H1 (cell line): ENCODE data around the gene LTB4R. TPM values are rescaled to one million over a fixed set of nuclear protein-coding genes. Genes with fewer than 3 reads are reported as not detected.

Experiments
- CTCF ChIA-PET: fragments of 300-600 bp; sonication (Branson Sonifier 250); formaldehyde crosslinking; loops from one replicate; lab custom pipeline; 2021; ENCODE audit not compliant: partially characterized antibody; lab: Charles Lee
- POLR2A ChIA-PET: fragments of 300-600 bp; sonication (Branson Sonifier 250); formaldehyde crosslinking; loops from one replicate; lab custom pipeline; 2021; ENCODE audit warnings: inconsistent platforms; ENCODE audit not compliant: partially characterized antibody; lab: Charles Lee
- DNase-seq, 2 experiments: peaks; one replicate each; pipeline versions ENCODE4 v3.0.0 to v3.0.0-alpha.2; 2010 to 2022; ENCODE audit warnings: low spot score in 2 of 2, low read depth in 1 of 2, mixed read lengths in 1 of 2
- FAIRE-seq: peaks from 2 replicates; lab custom pipeline; 2011; peaks lifted over from hg19 to GRCh38; lab: Jason Lieb, UNC
- H2AFZ ChIP-seq: 2 replicates; pipeline ENCODE4 v1.8.1; 2012; ENCODE audit warnings: low read length, inconsistent platforms
- H2AK5ac ChIP-seq: 2 replicates; pipeline ENCODE4 v1.6.1; 2013; ENCODE audit warnings: low read depth, low read length
- H2BK120ac ChIP-seq: replicated peaks from 2 replicates; pipeline ENCODE3; 2013; ENCODE audit warnings: low read depth, low read length, inconsistent platforms
- H2BK12ac ChIP-seq: 2 replicates; pipeline ENCODE4 v1.6.1; 2013; ENCODE audit warnings: low read depth, low read length
- H2BK15ac ChIP-seq: 2 replicates; pipeline ENCODE4 v1.6.1; 2013; ENCODE audit warnings: low read length
- H2BK20ac ChIP-seq: 2 replicates; pipeline ENCODE4 v1.6.1; 2013; ENCODE audit warnings: low read length
- H2BK5ac ChIP-seq: 2 replicates; pipeline ENCODE4 v1.6.1; 2013; ENCODE audit warnings: low read depth, low read length
- H3K14ac ChIP-seq: 2 replicates; pipeline ENCODE4 v1.6.1; 2013; ENCODE audit warnings: inconsistent platforms; ENCODE audit not compliant: insufficient read length
- H3K18ac ChIP-seq: 2 replicates; pipeline ENCODE4 v1.6.1; 2013; ENCODE audit warnings: low read length; ENCODE audit errors: extremely low read depth
- H3K23ac ChIP-seq: 2 replicates; pipeline ENCODE4 v1.6.1; 2013; ENCODE audit warnings: inconsistent platforms; ENCODE audit not compliant: insufficient read length
- H3K23me2 ChIP-seq: 2 replicates; pipeline ENCODE4 v1.6.1; 2013; ENCODE audit warnings: low read depth, low read length
- H3K27ac ChIP-seq: 2 replicates; pipeline ENCODE4 v1.6.1; 2011; ENCODE audit warnings: low read depth, low read length, inconsistent platforms
- H3K27me3 ChIP-seq, 4 experiments: replicated peaks in 1 of 4; 1 replicate in 1 of 4; 2 replicates in 3 of 4; pipeline versions ENCODE4 v1.6.1 to v1.8.1; 2011 to 2013; ENCODE audit warnings: low read length in 3 of 4, mild to moderate bottlenecking in 3 of 4, inconsistent platforms in 2 of 4, mixed read lengths in 2 of 4, moderate library complexity in 1 of 4; ENCODE audit not compliant: control insufficient read depth in 3 of 4, insufficient read depth in 3 of 4; ENCODE audit errors: extremely low read depth in 1 of 4
- H3K36me3 ChIP-seq, 4 experiments: 2 replicates each; pipeline versions ENCODE4 v1.6.1 to v1.8.1; 2011 to 2013; ENCODE audit warnings: mild to moderate bottlenecking in 4 of 4, low read length in 3 of 4, moderate library complexity in 2 of 4, control low read depth in 1 of 4, inconsistent platforms in 1 of 4; ENCODE audit not compliant: insufficient read depth in 4 of 4, control insufficient read depth in 2 of 4
- H3K4ac ChIP-seq: replicated peaks from 2 replicates; pipeline ENCODE3; 2013; ENCODE audit warnings: low read length, low read depth, mixed read lengths, inconsistent platforms; ENCODE audit not compliant: insufficient read length
- H3K4me1 ChIP-seq, 4 experiments: replicated peaks in 1 of 4; 1 replicate in 1 of 4; 2 replicates in 3 of 4; pipeline versions ENCODE4 v1.6.1 to v1.8.1; 2011 to 2013; ENCODE audit warnings: low read length in 3 of 4, inconsistent platforms in 2 of 4, mixed read lengths in 1 of 4; ENCODE audit not compliant: insufficient read depth in 4 of 4, control insufficient read depth in 3 of 4
- H3K4me2 ChIP-seq, 2 experiments: 2 replicates each; pipeline versions ENCODE4 v1.6.1 to v1.8.1; 2011 to 2013; ENCODE audit warnings: low read depth in 2 of 2, low read length in 2 of 2, control low read depth in 1 of 2, inconsistent platforms in 1 of 2, mild to moderate bottlenecking in 1 of 2; ENCODE audit not compliant: insufficient read depth in 1 of 2
- H3K4me3 ChIP-seq, 4 experiments: fragments of 200-600, 300-600 bp in 1 of 4; sonication (generic), shearing (Covaris generic), sonication (Bioruptor Twin) in 1 of 4; 2 replicates each; pipeline versions ENCODE4 v1.5.1 to v1.8.1; 2011 to 2016; ENCODE audit warnings: low read length in 4 of 4, low read depth in 3 of 4, control low read depth in 2 of 4, inconsistent platforms in 2 of 4, mild to moderate bottlenecking in 2 of 4, mixed read lengths in 1 of 4, moderate library complexity in 1 of 4; ENCODE audit not compliant: insufficient read depth in 2 of 4; ENCODE audit errors: extremely low read depth in 1 of 4
- H3K56ac ChIP-seq: replicated peaks from 2 replicates; pipeline ENCODE3; 2013; ENCODE audit warnings: low read depth, mild to moderate bottlenecking, mixed read lengths, low read length, inconsistent platforms; ENCODE audit not compliant: insufficient read length
- H3K79me1 ChIP-seq: 2 replicates; pipeline ENCODE4 v1.6.1; 2013; ENCODE audit warnings: low read depth, low read length, control low read depth
- H3K79me2 ChIP-seq, 2 experiments: 2 replicates each; pipeline versions ENCODE4 v1.6.1 to v1.8.1; 2012 to 2013; ENCODE audit warnings: low read length in 2 of 2, mild to moderate bottlenecking in 2 of 2, inconsistent platforms in 1 of 2; ENCODE audit not compliant: insufficient read depth in 2 of 2, control insufficient read depth in 1 of 2
- H3K9ac ChIP-seq, 4 experiments: replicated peaks in 1 of 4; 1 replicate in 1 of 4; 2 replicates in 3 of 4; pipeline versions ENCODE4 v1.6.1 to v1.8.1; 2011 to 2013; ENCODE audit warnings: low read depth in 3 of 4, low read length in 3 of 4, control low read depth in 2 of 4, mild to moderate bottlenecking in 2 of 4, moderate library complexity in 2 of 4, inconsistent platforms in 1 of 4; ENCODE audit errors: extremely low read depth in 1 of 4
- H3K9me3 ChIP-seq, 2 experiments: 2 replicates each; pipeline versions ENCODE4 v1.6.1 to v1.8.1; 2012 to 2013; ENCODE audit warnings: mild to moderate bottlenecking in 2 of 2, moderate library complexity in 2 of 2, control low read depth in 1 of 2, inconsistent platforms in 1 of 2, low read depth in 1 of 2, low read length in 1 of 2, mixed read lengths in 1 of 2; ENCODE audit not compliant: insufficient read depth in 2 of 2
- H4K20me1 ChIP-seq, 2 experiments: replicated peaks in 1 of 2; 2 replicates each; pipeline versions ENCODE3 to v1.8.1; 2011 to 2013; ENCODE audit warnings: inconsistent platforms in 2 of 2, low read length in 2 of 2, mild to moderate bottlenecking in 1 of 2; ENCODE audit not compliant: insufficient read depth in 2 of 2, control insufficient read depth in 1 of 2
- H4K5ac ChIP-seq: 2 replicates; pipeline ENCODE4 v1.6.1; 2013; ENCODE audit warnings: low read length, low read depth, mixed read lengths, inconsistent platforms; ENCODE audit not compliant: insufficient read length
- H4K8ac ChIP-seq: 2 replicates; pipeline ENCODE4 v1.8.0; 2013; ENCODE audit warnings: mild to moderate bottlenecking, moderate library complexity, low read length, inconsistent platforms; ENCODE audit not compliant: insufficient read depth; ENCODE audit errors: extremely low read depth
- H4K91ac ChIP-seq: replicated peaks from 2 replicates; pipeline ENCODE3; 2013; ENCODE audit warnings: low read length, mixed read lengths, inconsistent platforms; ENCODE audit not compliant: insufficient read length
- BCL11A ChIP-seq, 2 experiments: IDR thresholded peaks; one replicate each; pipeline ENCODE4 v1.6.1; 2011; ENCODE audit warnings: low read depth in 2 of 2, low read length in 2 of 2, mild to moderate bottlenecking in 2 of 2
- BRCA1 ChIP-seq: IDR thresholded peaks from 2 replicates; pipeline ENCODE4 v1.6.1; 2012; ENCODE audit warnings: low read depth, low read length, improper control_type of control experiment
- HDAC2 ChIP-seq, 2 experiments: fragments of 300-600 bp in 1 of 2; sonication (generic) in 1 of 2; IDR thresholded peaks; 2 replicates each; pipeline ENCODE4 v1.6.1; 2011 to 2012; ENCODE audit warnings: low read depth in 2 of 2, low read length in 2 of 2, mild to moderate bottlenecking in 2 of 2, moderate library complexity in 2 of 2, borderline replicate concordance in 1 of 2, inconsistent platforms in 1 of 2
- JUN ChIP-seq: IDR thresholded peaks from 2 replicates; pipeline ENCODE4 v1.6.1; 2011; ENCODE audit warnings: low read depth, mild to moderate bottlenecking, improper control_type of control experiment, low read length
- JUND ChIP-seq: IDR thresholded peaks from 2 replicates; pipeline ENCODE4 v1.6.1; 2011; ENCODE audit warnings: mild to moderate bottlenecking, improper control_type of control experiment, low read length
- KDM1A ChIP-seq: fragments of 200-600, 300-600 bp; sonication (generic); IDR thresholded peaks from 2 replicates; pipeline ENCODE4 v1.7.1; 2016; ENCODE audit warnings: mild to moderate bottlenecking, low read length, borderline replicate concordance
- KDM5A ChIP-seq: fragments of 200-600 bp; IDR thresholded peaks from 2 replicates; pipeline ENCODE4 v1.7.1; 2012; ENCODE audit warnings: mild to moderate bottlenecking, low read length, inconsistent platforms, mixed read lengths
- POLR2A ChIP-seq, 2 experiments: IDR thresholded peaks; 1 replicate in 1 of 2; 2 replicates in 1 of 2; pipeline ENCODE4 v1.6.1; 2011; ENCODE audit warnings: low read depth in 2 of 2, low read length in 2 of 2, mild to moderate bottlenecking in 2 of 2; ENCODE audit errors: control extremely low read depth in 1 of 2
- POU5F1 ChIP-seq: IDR thresholded peaks from 2 replicates; pipeline ENCODE4 v1.6.1; 2011; ENCODE audit warnings: low read depth, mild to moderate bottlenecking, low read length, moderate library complexity
- SIRT6 ChIP-seq: IDR thresholded peaks from one replicate; pipeline ENCODE4 v1.7.1; 2012; ENCODE audit warnings: low read length, inconsistent platforms
- TAF1 ChIP-seq: IDR thresholded peaks from 2 replicates; pipeline ENCODE4 v1.6.1; 2011; ENCODE audit warnings: mild to moderate bottlenecking, low read depth, low read length
- WGBS, 2 experiments: shearing (Covaris generic) in 1 of 2; methylation state at CpG; one replicate each; pipeline versions ENCODE4 v1.1.6 to v1.1.7; 2013 to 2015; ENCODE audit warnings: low lambda C conversion rate in 2 of 2, mixed read lengths in 2 of 2, inconsistent platforms in 1 of 2, low coverage in 1 of 2, missing lambda C conversion rate in 1 of 2; ENCODE audit not compliant: insufficient replicate concordance in 2 of 2, insufficient coverage in 1 of 2, insufficient read length in 1 of 2; ENCODE audit errors: extremely low coverage in 1 of 2, missing lambda C conversion rate in 1 of 2; 5-methylcytosine and 5-hydroxymethylcytosine counted together
- polyA plus RNA-seq, 7 experiments: library from polyadenylated mRNA; depleted of rRNA in 3 of 7; stranded (reverse) in 5 of 7; unstranded in 2 of 7; fragments of >200 nt in 5 of 7; fragments of 200-250 nt in 2 of 7; gene quantifications; 1 replicate in 5 of 7; 2 replicates in 1 of 7; 4 replicates in 1 of 7; pipeline versions ENCODE4 v1.2.1 to v1.2.3, GENCODE V29; 2011 to 2013; ENCODE audit warnings: missing spikeins in 2 of 7, mixed read lengths in 2 of 7
- total RNA-seq: library from RNA; stranded (reverse); fragmentation: NEBNext Ultra II Directional; extraction: Animal tissue kit (Norgen Biotek cat#: 25700); gene quantifications from 2 replicates; pipeline ENCODE4 v1.2.1, GENCODE V29; 2021
- TF ChIP-seq, protein P1 (sequence below): IDR thresholded peaks from 2 replicates; pipeline ENCODE4 v1.6.1; 2012; ENCODE audit warnings: inconsistent platforms

LTB4R gene
- total and polyA plus RNA-seq, 2 of the 8 experiments (the other 6 are each of a cell fraction or from before 2014, with no cell fraction given): 4.1 to 6.7 TPM

DNA sequence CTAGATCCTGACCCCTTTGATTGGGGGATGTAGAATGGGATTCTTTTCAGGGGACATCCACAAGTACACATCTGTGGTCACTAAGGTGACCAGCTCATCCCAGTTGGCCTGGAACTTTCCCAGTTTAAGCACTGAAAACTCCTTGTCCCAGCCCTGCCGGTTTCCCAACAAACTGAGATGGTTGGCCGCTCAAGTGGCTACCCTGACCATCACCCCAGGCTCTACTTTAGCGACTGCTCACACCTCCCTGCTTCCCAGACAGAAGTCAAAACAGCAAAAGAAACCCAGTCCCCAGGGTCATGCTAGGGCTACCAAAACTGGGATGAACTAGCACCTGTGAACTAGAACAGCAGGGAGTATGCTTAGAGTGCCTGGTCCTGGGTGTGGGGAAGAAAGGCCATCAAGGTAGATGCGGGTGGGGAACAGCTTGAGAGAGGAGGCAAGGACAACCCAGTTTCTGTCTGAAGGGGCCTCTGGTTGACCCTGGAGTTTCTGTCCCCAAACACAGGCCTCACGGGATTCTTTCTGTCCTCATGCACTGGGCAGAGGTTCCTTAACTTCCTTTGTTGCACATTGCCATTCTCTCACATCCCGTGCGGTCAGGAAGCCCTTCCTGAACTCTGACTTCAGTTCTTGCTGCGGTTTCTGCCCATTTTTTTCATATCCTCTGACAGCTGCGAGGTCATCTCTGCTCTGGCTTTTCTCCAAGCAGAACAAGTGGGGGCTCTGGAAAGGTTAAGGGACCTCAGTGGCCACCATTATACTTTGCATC, 1.6 kb downstream of the LTB4R start:
- H3K9ac ChIP-seq: no peak overlapping the region
- H2BK5ac ChIP-seq: no peak overlapping the region
- no peak overlapping the region for H2BK12ac ChIP-seq
- H2AFZ ChIP-seq: no peak overlapping the region
- H3K9me3 ChIP-seq: no peaks in the 10 kb centered on the region; a peak in 1 of 4 replicates
- no peaks in the 10 kb centered on the region; a peak in 2 of 7 replicates for H3K4me1 ChIP-seq
- H3K27ac ChIP-seq: no peak overlapping the region
- no peak overlapping the region for H4K5ac ChIP-seq
- ChIA-PET CTCF (interaction anchor here (1.4 to 15.8 kb wide), 4 partner anchors 10 to 18 kb away, joined by 3 to 173 read pairs (median 10); partner anchors contain the start of gene ADCY4), POLR2A (interaction anchor here (0.8 to 5.1 kb wide), 6 partner anchors 9 to 118 kb away, joined by 3 to 35 read pairs (median 4); partner anchors contain the start of genes DHRS1, NOP9, RABGGTA and TINF2)
- FAIRE-seq (no peak), DNase-seq (no peak)
- no peak overlapping the region for H3K4me3 ChIP-seq
- no peak overlapping the region for H4K8ac ChIP-seq
- H2BK120ac ChIP-seq: no peak overlapping the region
- H3K79me2 ChIP-seq: no peaks in the 10 kb centered on the region
- no peak overlapping the region for H2AK5ac ChIP-seq
- H3K23me2 ChIP-seq: peaks cover 1% of the 10 kb centered on the region; the same call in 1 of the 2 replicates
- WGBS, 2 experiments: 93% methylated on average over 9 of the region's 9 CpGs; no CpG with 5 or more reads in 1 of the 2 experiments
- no peak overlapping the region for H2BK15ac ChIP-seq
- H3K79me1 ChIP-seq: no peaks in the 10 kb centered on the region
- H3K56ac ChIP-seq: no peak overlapping the region
- no peak overlapping the region for H3K18ac ChIP-seq
- peaks cover 2 to 6% of the 10 kb centered on the region in 2 experiments for H4K20me1 ChIP-seq
- H4K91ac ChIP-seq: no peak overlapping the region
- H2BK20ac ChIP-seq: no peak overlapping the region
- no peak overlapping the region for H3K14ac ChIP-seq
- no peak overlapping the region for H3K4ac ChIP-seq
- no peak overlapping the region for H3K23ac ChIP-seq
- peaks cover 0 to 10% (median 1%) of the 10 kb centered on the region in 4 experiments; a peak in 3 of 8 replicates for H3K36me3 ChIP-seq
- peaks cover 0 to 20% (median 15%) of the 10 kb centered on the region in 4 experiments; a peak in 6 of 7 replicates for H3K27me3 ChIP-seq
- H3K4me2 ChIP-seq: no peak overlapping the region
- TF ChIP-seq HDAC2 (IDR thresholded peaks at IDR 0.05; ENCODE audit: borderline replicate concordance in 1 of 2, low read depth in 2 of 2, low read length in 2 of 2) (no peak), SIRT6 (no peak), POLR2A (IDR thresholded peaks at IDR 0.05; ENCODE audit: control extremely low read depth in 1 of 2, low read depth in 2 of 2, low read length in 2 of 2) (no peak), JUND (no peak), POU5F1 (no peak), KDM1A (no peak), BRCA1 (no peak), TAF1 (no peak), BCL11A (IDR thresholded peaks at IDR 0.05; ENCODE audit: low read depth in 2 of 2, low read length in 2 of 2) (no peak), JUN (no peak), KDM5A (no peak)
- TF ChIP-seq, protein P1, sequence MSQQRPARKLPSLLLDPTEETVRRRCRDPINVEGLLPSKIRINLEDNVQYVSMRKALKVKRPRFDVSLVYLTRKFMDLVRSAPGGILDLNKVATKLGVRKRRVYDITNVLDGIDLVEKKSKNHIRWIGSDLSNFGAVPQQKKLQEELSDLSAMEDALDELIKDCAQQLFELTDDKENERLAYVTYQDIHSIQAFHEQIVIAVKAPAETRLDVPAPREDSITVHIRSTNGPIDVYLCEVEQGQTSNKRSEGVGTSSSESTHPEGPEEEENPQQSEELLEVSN: no peak
